Adrenal gland (tissue), 12 donors: ENCODE results near the gene LAMA4. TPM values are rescaled to one million over a fixed set of nuclear protein-coding genes. Genes with fewer than 3 reads are reported as not detected.

Experiments used
- DNase-seq, 7 donors: peaks; one replicate each; pipeline ENCODE4 v3.0.0-alpha.2; 2019 to 2020
- H3K27ac ChIP-seq, 5 donors: fragments of 200-600 bp; sonication (generic) in 4 of 5; 1 replicate in 3 of 5; 2 replicates in 2 of 5; pipeline versions ENCODE4 v1.5.1 to v1.8.0; 2016 to 2020; ENCODE audit warnings: mild to moderate bottlenecking in 1 of 5
- H3K27me3 ChIP-seq: fragments of 200-600 bp; 2 replicates; pipeline ENCODE4 v1.8.0; 2021
- H3K36me3 ChIP-seq, 2 donors: fragments of 200-600 bp; replicated peaks in 1 of 2; 1 replicate in 1 of 2; 2 replicates in 1 of 2; pipeline versions ENCODE4 v1.5.1 to v1.8.0; 2018 to 2022
- H3K4me1 ChIP-seq, 2 donors: fragments of 200-600 bp; replicated peaks in 1 of 2; 1 replicate in 1 of 2; 2 replicates in 1 of 2; pipeline versions ENCODE4 v1.5.1 to v1.8.0; 2018 to 2021
- H3K4me3 ChIP-seq, 4 donors: fragments of 200-600 bp; sonication (generic) in 3 of 4; one replicate each; pipeline ENCODE4 v1.5.1; 2016 to 2018
- H3K9me3 ChIP-seq, 3 donors: fragments of 200-600 bp; sonication (generic) in 1 of 3; replicated peaks in 1 of 3; 1 replicate in 2 of 3; 2 replicates in 1 of 3; pipeline versions ENCODE4 v1.5.1 to v1.8.0; 2016 to 2021
- POLR2A ChIP-seq, 2 donors: fragments of 450-650 bp; IDR thresholded peaks; one replicate each; pipeline ENCODE4 v1.6.1; 2017; ENCODE audit warnings: antibody characterized with exemption in 2 of 2, mild to moderate bottlenecking in 2 of 2, moderate library complexity in 1 of 2
- WGBS, 4 donors: extraction: QIAGEN DNeasy Blood & Tissue Kit in 2 of 4; methylation state at CpG; one replicate each; pipeline versions ENCODE4 v1.1.5 to v1.1.7; 2013 to 2017; 5-methylcytosine and 5-hydroxymethylcytosine counted together
- intact Hi-C, 2 donors: fragments of 100-400 bp; cut with DNase I; formaldehyde crosslinking; loops; one replicate each; pipeline versions ENCODE4 v1.14.1 to v1.15.0; 2022 to 2023
- polyA plus RNA-seq, 3 donors: library from polyadenylated mRNA; stranded (reverse); fragments of 200-250 nt in 2 of 3; fragments of 350-450 nt in 1 of 3; fragmentation: Illumina TruSeq in 1 of 3; extraction: RNeasy Lipid Tissue Mini Kit (QIAGEN cat#74804) in 1 of 3; gene quantifications; one replicate each; pipeline ENCODE4 v1.2.3, GENCODE V29; 2013 to 2014
- total RNA-seq, 9 donors: library from RNA; depleted of rRNA in 4 of 9; stranded (reverse); fragments of >200 nt in 4 of 9; fragments of 120-200 nt in 1 of 9; fragmentation: NEBNext Ultra II Directional in 1 of 9; extraction: Animal tissue kit (Norgen Biotek cat#: 25700) in 1 of 9; gene quantifications; one replicate each; pipeline versions ENCODE4 v1.1.0 to v1.2.4, GENCODE V29; 2013 to 2023
- TF ChIP-seq, protein P1 (sequence below), 6 experiments: fragments of 450-650 bp in 4 of 6; fragments of 200-600 bp in 2 of 6; sonication (generic) in 1 of 6; IDR thresholded peaks; 1 replicate in 5 of 6; 2 replicates in 1 of 6; pipeline versions ENCODE4 v1.5.1 to v1.8.0; 2016 to 2021; ENCODE audit warnings: antibody characterized with exemption in 6 of 6, mild to moderate bottlenecking in 2 of 6, moderate library complexity in 1 of 6
- donor health status: healthy with polysubstance abuse.
- donor health status: Bipolar disorder and iron deficiency.
- donor health status: DM: yes; HTN: yes; CAD: no.
- donor health status: DM: no; HTN: no; CAD: no.
- donor health status: DM: no; HTN: no; CAD: no.
- donor health status: DM: yes; HTN: yes; CAD: no.

LAMA4 gene
- total and polyA plus RNA-seq, 12 donors, result 7.5 to 102 (median 23.3) TPM

DNA sequence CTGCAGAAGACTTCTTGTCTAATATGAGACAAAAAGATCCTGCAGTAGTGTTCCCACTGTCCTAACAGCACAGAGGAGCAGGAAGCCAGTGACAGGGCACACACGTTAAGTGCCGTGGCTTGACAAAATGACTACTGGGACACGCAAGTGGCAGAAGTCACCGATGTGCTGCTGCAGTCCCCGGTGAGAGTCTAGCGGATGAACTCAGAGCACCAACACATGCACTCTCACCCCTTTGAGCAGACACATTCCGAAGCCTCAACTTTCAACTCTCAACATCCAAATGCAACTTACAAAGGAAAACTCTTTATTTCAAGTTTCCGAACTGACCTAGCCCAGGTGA lies 898 bp downstream of the LAMA4 start:
- H3K4me3 ChIP-seq, result peak overlapping the region in 2 of 4 donors; percentile 44 to 60
- WGBS, 4 donors, result 3 to 9% (median 3%) methylated on average over 8 of the region's 8 CpGs
- no peaks in the 10 kb centered on the region for H3K36me3 ChIP-seq
- H3K9me3 ChIP-seq, result no peaks in the 10 kb centered on the region
- no peak for TF ChIP-seq POLR2A (IDR thresholded peaks at IDR 0.05)
- TF ChIP-seq, protein P1, sequence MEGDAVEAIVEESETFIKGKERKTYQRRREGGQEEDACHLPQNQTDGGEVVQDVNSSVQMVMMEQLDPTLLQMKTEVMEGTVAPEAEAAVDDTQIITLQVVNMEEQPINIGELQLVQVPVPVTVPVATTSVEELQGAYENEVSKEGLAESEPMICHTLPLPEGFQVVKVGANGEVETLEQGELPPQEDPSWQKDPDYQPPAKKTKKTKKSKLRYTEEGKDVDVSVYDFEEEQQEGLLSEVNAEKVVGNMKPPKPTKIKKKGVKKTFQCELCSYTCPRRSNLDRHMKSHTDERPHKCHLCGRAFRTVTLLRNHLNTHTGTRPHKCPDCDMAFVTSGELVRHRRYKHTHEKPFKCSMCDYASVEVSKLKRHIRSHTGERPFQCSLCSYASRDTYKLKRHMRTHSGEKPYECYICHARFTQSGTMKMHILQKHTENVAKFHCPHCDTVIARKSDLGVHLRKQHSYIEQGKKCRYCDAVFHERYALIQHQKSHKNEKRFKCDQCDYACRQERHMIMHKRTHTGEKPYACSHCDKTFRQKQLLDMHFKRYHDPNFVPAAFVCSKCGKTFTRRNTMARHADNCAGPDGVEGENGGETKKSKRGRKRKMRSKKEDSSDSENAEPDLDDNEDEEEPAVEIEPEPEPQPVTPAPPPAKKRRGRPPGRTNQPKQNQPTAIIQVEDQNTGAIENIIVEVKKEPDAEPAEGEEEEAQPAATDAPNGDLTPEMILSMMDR (IDR thresholded peaks at IDR 0.05), result no peak
- H3K4me1 ChIP-seq, result no peaks in the 10 kb centered on the region
- DNase-seq, result peak in 1 of 7 donors; percentile 2
- H3K27me3 ChIP-seq, result no peaks in the 10 kb centered on the region
- H3K27ac ChIP-seq, result peak overlapping the region in 3 of 5 donors; percentile 10 to 85 (median 77)
- intact Hi-C loops, result no loop called here

GRCh38 chr6:112252571-112253497 lies 1.5 kb downstream of the LAMA4 start:
- no peak for DNase-seq
- Histone ChIP-seq H3K9me3 (no peaks in the 10 kb centered on the region), H3K27ac (peak overlapping the region in 2 of 5 donors; percentile 77 to 85), H3K27me3 (no peaks in the 10 kb centered on the region), H3K4me1 (no peaks in the 10 kb centered on the region), H3K36me3 (no peaks in the 10 kb centered on the region), H3K4me3 (peak overlapping the region in 2 of 4 donors; percentile 44 to 60)
- WGBS, 4 donors, result 33 to 50% (median 40%) methylated on average over 2 of the region's 2 CpGs
- intact Hi-C loops, result no loop called here
- TF ChIP-seq, protein P1 (IDR thresholded peaks at IDR 0.05), result no peak
- TF ChIP-seq POLR2A (IDR thresholded peaks at IDR 0.05), result no peak

DNA sequence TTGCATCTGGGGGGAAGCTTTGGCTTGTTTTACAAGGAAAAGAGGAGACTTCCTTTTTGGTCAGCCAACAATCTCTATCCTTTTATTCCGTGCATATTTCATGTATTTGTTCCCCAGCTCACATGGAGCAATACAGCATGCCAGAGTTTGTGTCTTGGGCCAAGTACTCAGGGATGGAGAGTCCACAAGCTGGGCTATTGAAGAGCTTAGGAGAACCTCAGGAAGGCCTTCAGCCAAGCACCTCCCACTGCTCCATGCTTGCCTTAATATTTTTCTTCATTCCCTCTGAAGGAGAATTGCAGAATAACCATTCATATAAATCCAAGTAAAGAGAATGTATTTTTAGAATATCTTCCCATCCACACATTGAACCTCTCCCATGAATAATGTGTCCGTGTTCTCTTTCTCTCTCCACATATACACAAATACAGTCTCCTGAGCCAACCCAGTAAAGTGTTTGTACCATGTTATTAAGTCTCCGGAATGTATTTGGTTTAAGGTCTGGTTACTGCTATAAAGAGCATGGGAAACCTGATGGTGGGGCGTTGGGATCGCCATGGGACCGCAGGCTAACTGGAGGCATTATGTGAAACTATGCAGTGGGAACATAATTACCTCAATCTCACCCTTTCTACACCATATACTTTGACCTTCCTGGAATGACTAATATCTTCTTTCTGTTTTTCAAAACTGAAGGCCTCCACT lies 3.0 kb downstream of the LAMA4 start:
- peak in 1 of 7 donors; percentile 9 for DNase-seq
- intact Hi-C loops, result no loop called here
- Histone ChIP-seq H3K36me3 (no peaks in the 10 kb centered on the region), H3K27me3 (no peaks in the 10 kb centered on the region), H3K9me3 (no peaks in the 10 kb centered on the region), H3K4me3 (peak overlapping the region in 1 of 4 donors; percentile 60), H3K27ac (peak overlapping the region in 3 of 5 donors; percentile 23 to 50 (median 23)), H3K4me1 (no peaks in the 10 kb centered on the region)
- 62 to 77% (median 71%) methylated on average over 6 of the region's 6 CpGs for WGBS, 4 donors
- no peak for TF ChIP-seq POLR2A (IDR thresholded peaks at IDR 0.05)
- TF ChIP-seq, protein P1 (IDR thresholded peaks at IDR 0.05), result no peak

DNA sequence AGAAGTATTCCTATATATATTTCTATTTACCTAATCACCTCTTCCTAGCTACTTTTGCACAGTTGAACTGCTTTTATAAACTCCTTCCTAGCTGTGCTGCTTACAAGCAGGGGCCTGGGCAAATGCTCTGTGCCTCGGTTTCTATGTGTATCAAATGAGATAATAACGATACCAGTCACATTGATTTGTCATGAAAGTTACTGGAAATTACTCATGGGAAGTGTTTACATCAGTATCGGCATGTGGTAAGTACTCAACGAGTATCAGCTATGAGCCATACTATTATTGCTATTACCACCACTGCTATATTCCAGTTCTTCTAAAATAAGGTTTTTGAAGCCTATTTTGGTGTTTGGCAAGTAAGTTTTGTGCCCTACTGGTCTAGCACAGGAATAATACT lies 4.9 kb downstream of the LAMA4 start:
- WGBS, 4 donors, result 84 to 91% (median 90%) methylated on average over 4 of the region's 4 CpGs
- no peaks in the 10 kb centered on the region for H3K27me3 ChIP-seq
- intact Hi-C loops, result no loop called here
- no peak for TF ChIP-seq POLR2A (IDR thresholded peaks at IDR 0.05)
- TF ChIP-seq, protein P1 (IDR thresholded peaks at IDR 0.05), result no peak
- no peaks in the 10 kb centered on the region for H3K36me3 ChIP-seq
- H3K4me1 ChIP-seq, result no peaks in the 10 kb centered on the region
- no peak for DNase-seq
- H3K27ac ChIP-seq, result no peak overlapping the region
- H3K9me3 ChIP-seq, result no peaks in the 10 kb centered on the region
- no peak overlapping the region for H3K4me3 ChIP-seq
